Endothelial cell (in vitro differentiated cells): Measurements from ENCODE around the gene NOS1AP. TPM values are rescaled to one million over a fixed set of nuclear protein-coding genes. Genes with fewer than 3 reads are reported as not detected.

Experiments used
- DNase-seq: peaks from one replicate; pipeline ENCODE4 v3.0.0; 2021; ENCODE audit warnings: low spot score
- H3K27ac Mint-ChIP-seq: one replicate; pipeline ENCODE4 v1.8.0; 2021; ENCODE audit warnings: mixed read lengths, inconsistent platforms; ENCODE audit not compliant: unreplicated experiment
- H3K27me3 Mint-ChIP-seq: one replicate; pipeline ENCODE4 v1.8.0; 2021; ENCODE audit warnings: mild to moderate bottlenecking, moderate library complexity, mixed read lengths, inconsistent platforms; ENCODE audit not compliant: unreplicated experiment
- H3K36me3 Mint-ChIP-seq: one replicate; pipeline ENCODE4 v1.8.0; 2021; ENCODE audit warnings: mild to moderate bottlenecking, low read depth, mixed read lengths, inconsistent platforms; ENCODE audit not compliant: unreplicated experiment
- H3K4me1 Mint-ChIP-seq: one replicate; pipeline ENCODE4 v1.8.0; 2021; ENCODE audit warnings: mild to moderate bottlenecking, mixed read lengths, inconsistent platforms; ENCODE audit not compliant: unreplicated experiment
- H3K4me3 Mint-ChIP-seq: one replicate; pipeline ENCODE4 v1.8.0; 2021; ENCODE audit warnings: mild to moderate bottlenecking, mixed read lengths, inconsistent platforms; ENCODE audit not compliant: unreplicated experiment
- H3K9me3 Mint-ChIP-seq: one replicate; pipeline ENCODE4 v1.8.0; 2021; ENCODE audit warnings: mixed read lengths, inconsistent platforms; ENCODE audit not compliant: unreplicated experiment
- total RNA-seq: library from RNA; stranded (reverse); fragmentation: NEBNext Ultra II Directional; extraction: Animal tissue kit (Norgen Biotek cat#: 25700); gene quantifications from one replicate; pipeline ENCODE4 v1.2.1, GENCODE V29; 2021; ENCODE audit not compliant: unreplicated experiment
- TF ChIP-seq, protein P1 (sequence below): fragments of 200-600 bp; sonication (generic); IDR thresholded peaks from one replicate; pipeline ENCODE4 v1.5.0; 2021; ENCODE audit warnings: antibody characterized with exemption; ENCODE audit not compliant: unreplicated experiment

NOS1AP gene
- total RNA-seq, 1 donor from 2014 or later: 19.8 TPM

DNA sequence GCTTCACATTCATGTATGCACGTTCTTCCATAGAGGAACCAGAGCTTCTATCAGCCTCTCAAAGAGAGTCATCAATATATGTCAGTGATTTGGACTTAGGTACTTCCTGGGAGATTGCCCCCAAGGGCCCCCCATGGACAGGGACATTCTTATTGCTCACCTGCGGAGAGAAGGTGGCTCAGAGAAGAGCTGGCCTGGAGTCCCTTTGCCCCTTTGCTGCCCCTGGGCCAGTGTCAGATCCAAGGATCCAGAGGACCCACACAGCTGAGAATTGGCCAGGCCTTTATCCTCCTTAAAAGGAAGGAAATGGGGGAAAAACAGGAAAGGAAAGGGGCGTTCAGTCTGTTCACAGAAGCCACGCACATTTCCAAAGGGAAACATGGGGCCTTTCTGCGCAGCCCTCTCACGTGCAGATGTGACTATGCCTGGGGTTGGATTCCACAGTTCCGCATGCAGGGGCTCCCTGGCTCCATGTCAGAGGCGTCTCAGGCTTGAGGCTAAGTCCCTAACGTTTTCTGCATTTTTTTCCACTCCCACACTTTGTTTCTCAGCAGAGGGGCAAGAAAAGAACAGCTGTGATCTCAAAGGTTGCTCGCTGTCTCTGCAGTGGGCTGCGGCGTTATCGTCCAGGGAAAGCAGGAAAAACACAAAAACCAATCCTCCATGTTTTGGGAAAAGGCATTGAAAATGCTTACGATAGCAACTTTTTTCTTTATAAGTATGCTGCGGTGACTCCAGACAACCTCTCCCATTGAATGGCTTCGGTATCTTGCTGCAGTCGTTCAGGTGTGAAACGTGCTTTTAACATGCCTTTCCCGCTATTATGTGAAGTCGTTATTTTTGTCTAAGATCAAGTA, 318.0 kb downstream of the NOS1AP start:
- Mint-ChIP-seq H3K9me3 (no peaks in the 10 kb centered on the region), H3K27me3 (peaks cover 7% of the 10 kb centered on the region), H3K4me1 (peaks cover 69% of the 10 kb centered on the region), H3K27ac (peak overlapping the region; percentile 57), H3K4me3 (no peak overlapping the region), H3K36me3 (peaks cover 35% of the 10 kb centered on the region)
- TF ChIP-seq, protein P1, sequence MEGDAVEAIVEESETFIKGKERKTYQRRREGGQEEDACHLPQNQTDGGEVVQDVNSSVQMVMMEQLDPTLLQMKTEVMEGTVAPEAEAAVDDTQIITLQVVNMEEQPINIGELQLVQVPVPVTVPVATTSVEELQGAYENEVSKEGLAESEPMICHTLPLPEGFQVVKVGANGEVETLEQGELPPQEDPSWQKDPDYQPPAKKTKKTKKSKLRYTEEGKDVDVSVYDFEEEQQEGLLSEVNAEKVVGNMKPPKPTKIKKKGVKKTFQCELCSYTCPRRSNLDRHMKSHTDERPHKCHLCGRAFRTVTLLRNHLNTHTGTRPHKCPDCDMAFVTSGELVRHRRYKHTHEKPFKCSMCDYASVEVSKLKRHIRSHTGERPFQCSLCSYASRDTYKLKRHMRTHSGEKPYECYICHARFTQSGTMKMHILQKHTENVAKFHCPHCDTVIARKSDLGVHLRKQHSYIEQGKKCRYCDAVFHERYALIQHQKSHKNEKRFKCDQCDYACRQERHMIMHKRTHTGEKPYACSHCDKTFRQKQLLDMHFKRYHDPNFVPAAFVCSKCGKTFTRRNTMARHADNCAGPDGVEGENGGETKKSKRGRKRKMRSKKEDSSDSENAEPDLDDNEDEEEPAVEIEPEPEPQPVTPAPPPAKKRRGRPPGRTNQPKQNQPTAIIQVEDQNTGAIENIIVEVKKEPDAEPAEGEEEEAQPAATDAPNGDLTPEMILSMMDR: no peak
- DNase-seq: no peak

DNA sequence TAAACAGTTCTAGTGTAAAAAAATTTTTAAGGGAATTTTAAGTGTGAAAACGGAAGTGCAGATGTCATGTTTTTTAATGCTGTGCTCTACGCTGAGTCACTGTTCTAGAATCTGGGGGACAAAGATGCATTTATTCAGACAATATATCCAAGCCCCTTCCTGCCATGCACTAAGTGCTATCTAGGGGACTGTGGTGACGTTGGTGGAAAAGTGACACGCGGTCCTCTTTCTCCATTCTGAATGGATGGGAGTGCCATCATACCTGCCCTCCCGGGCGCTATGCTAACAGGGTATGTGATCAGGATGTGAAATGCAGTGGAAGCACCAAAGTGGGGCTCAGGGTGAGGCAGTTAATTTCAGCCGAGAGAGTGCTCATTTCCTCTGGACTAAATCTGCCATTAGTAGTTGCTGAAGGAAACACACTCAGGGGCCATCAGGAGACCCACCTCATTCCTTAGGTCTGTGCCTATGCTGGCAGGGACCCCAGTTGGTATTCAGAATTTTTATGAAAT, 318.6 kb downstream of the NOS1AP start:
- peaks cover 29% of the 10 kb centered on the region for H3K36me3 Mint-ChIP-seq
- no peak for DNase-seq
- peaks cover 7% of the 10 kb centered on the region for H3K27me3 Mint-ChIP-seq
- H3K9me3 Mint-ChIP-seq: no peaks in the 10 kb centered on the region
- TF ChIP-seq, protein P1: no peak
- H3K4me3 Mint-ChIP-seq: no peak overlapping the region
- peaks cover 69% of the 10 kb centered on the region for H3K4me1 Mint-ChIP-seq
- peak overlapping the region; percentile 57 for H3K27ac Mint-ChIP-seq

DNA sequence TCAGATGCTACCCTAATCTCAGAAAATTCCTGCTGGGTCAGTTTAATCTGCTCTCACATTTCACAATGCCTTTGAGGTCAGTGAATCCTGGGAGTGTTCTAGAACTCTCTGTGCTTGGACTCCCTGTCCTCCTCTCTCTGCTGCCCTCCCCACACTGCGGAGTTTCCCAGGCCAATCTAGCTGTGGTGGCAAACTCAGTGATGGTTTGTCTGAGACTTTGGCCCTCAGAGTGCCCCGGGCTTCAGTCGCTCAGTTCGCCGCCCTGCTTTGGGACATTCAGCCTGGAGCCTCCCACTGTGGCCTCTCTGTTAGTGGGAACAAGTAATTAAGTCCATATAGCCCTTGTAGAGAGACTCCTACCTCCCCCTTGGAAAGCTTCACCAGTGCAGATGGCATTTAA, 319.1 kb downstream of the NOS1AP start:
- Mint-ChIP-seq H3K36me3 (peaks cover 26% of the 10 kb centered on the region), H3K4me1 (peaks cover 68% of the 10 kb centered on the region), H3K4me3 (no peak overlapping the region), H3K27ac (peak overlapping the region; percentile 67), H3K9me3 (no peaks in the 10 kb centered on the region), H3K27me3 (peaks cover 7% of the 10 kb centered on the region)
- DNase-seq: no peak
- TF ChIP-seq, protein P1: no peak

DNA sequence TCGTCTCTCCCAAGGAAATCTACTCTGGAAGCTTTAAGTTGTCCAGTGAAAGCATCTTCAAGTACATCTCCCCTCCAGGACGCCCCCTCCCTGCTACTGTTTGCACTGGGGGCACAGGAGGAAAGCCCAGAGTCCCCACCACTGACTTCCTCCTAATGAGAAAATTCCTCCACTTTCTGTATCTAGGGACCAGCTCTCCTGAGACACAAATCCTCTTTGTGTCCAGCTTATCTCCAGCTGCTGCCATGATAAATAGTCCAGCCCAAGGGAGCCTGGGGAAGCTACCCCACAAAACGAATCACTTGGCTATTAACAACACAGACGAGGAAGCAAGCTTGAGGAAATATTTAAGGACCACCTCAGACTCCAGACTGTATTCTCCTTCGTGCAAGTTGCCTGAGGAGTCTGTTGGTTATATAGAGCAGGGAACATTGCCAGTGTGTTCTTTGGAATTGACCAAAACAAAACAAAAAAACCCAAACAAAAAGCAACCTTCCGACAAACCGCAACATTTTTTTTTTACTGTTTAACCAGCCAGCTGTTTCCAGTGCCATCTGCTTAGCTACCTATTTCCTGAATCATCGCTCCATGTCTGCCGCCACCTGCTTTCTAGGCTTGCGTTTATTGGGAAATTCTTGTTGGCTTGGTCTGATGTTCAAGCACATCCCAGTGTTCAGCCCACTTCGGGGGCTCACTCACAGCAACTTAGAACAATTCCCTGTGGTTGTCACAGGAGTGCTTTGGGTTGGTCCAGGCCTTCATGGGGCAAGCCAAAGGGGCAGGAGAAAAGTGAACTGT, 319.7 kb downstream of the NOS1AP start:
- Mint-ChIP-seq H3K27me3 (peaks cover 5% of the 10 kb centered on the region), H3K36me3 (peaks cover 20% of the 10 kb centered on the region), H3K27ac (peak overlapping the region; percentile 67), H3K4me1 (peaks cover 62% of the 10 kb centered on the region), H3K9me3 (no peaks in the 10 kb centered on the region), H3K4me3 (no peak overlapping the region)
- TF ChIP-seq, protein P1: no peak
- no peak for DNase-seq
